Measurements from ENCODE around the gene ZBED4. TPM values are rescaled to one million over a fixed set of nuclear protein-coding genes. Genes with fewer than 3 reads are reported as not detected.

ZBED4 gene
- total RNA-seq, 1 experiment from 2014 or later: 29.2 TPM

GRCh38 chr22:49930596-49931412, 77.2 kb downstream of the ZBED4 start:
- H3K36me3 Mint-ChIP-seq: no peaks in the 10 kb centered on the region
- H3K4me1 Mint-ChIP-seq: peaks cover 6% of the 10 kb centered on the region
- no peak for DNase-seq (ENCODE audit: low spot score)
- H3K4me3 Mint-ChIP-seq: no peak overlapping the region
- ChIA-PET POLR2A (interaction anchor here (0.7 to 1.1 kb wide), 2 partner anchors 100 to 211 kb away, joined by 3 to 4 read pairs; no protein-coding TSS in a partner anchor), CTCF (interaction anchor here (0.5 to 2.8 kb wide), 17 partner anchors 14 to 276 kb away, joined by 3 to 75 read pairs (median 4); no protein-coding TSS in a partner anchor)
- no peaks in the 10 kb centered on the region for H3K9me3 Mint-ChIP-seq
- TF ChIP-seq JAZF1 (CRISPR knock-in tag; IDR thresholded peaks at IDR 0.05): no peak
- TF ChIP-seq CBFB (CRISPR knock-in tag; IDR thresholded peaks at IDR 0.05; ENCODE audit: low read depth): no peak
- no peak for TF ChIP-seq ERG (CRISPR knock-in tag; IDR thresholded peaks at IDR 0.05)
- no peak for TF ChIP-seq USF1 (CRISPR knock-in tag; IDR thresholded peaks at IDR 0.05)
- H3K27me3 Mint-ChIP-seq (ENCODE audit: low read depth): peaks cover 12% of the 10 kb centered on the region; the same call in 1 of the 2 replicates
- H3K27ac Mint-ChIP-seq: 0 out of 2 replicates have a peak overlapping the region, but pooled peaks have one; percentile 6
- no peak for ATAC-seq

- no peaks in the 10 kb centered on the region for H3K36me3 Mint-ChIP-seq
- peaks cover 8% of the 10 kb centered on the region for H3K4me1 Mint-ChIP-seq
- H3K27ac Mint-ChIP-seq: peak overlapping the region; percentile 43; the same call in 1 of the 2 replicates
- no peaks in the 10 kb centered on the region for H3K9me3 Mint-ChIP-seq
- peaks cover 12% of the 10 kb centered on the region; the same call in 1 of the 2 replicates for H3K27me3 Mint-ChIP-seq (ENCODE audit: low read depth)
- TF ChIP-seq GABPB1 (CRISPR knock-in tag; IDR thresholded peaks at IDR 0.05) (peak; percentile 15; the same call in 1 of the 2 replicates), E2F5 (CRISPR knock-in tag; IDR thresholded peaks at IDR 0.05) (no peak)
- ChIA-PET CTCF (interaction anchor here (0.7 to 1.5 kb wide), 4 partner anchors 49 to 216 kb away, joined by 3 to 13 read pairs (median 4); no protein-coding TSS in a partner anchor), POLR2A (no interaction called here)
- DNase-seq (ENCODE audit: low spot score): no peak
- no peak for ATAC-seq
- no peak overlapping the region for H3K4me3 Mint-ChIP-seq
Measured at GRCh38 chr22:49933236-49934159, 79.9 kb downstream of the ZBED4 start.

GRCh38 chr22:49934160-49934890, 80.7 kb downstream of the ZBED4 start:
- DNase-seq (ENCODE audit: low spot score): no peak
- Mint-ChIP-seq H3K36me3 (no peaks in the 10 kb centered on the region), H3K9me3 (no peaks in the 10 kb centered on the region), H3K27me3 (ENCODE audit: low read depth) (peaks cover 12% of the 10 kb centered on the region; the same call in 1 of the 2 replicates), H3K4me1 (peaks cover 8% of the 10 kb centered on the region), H3K4me3 (peak overlapping the region; percentile 27; the same call in 1 of the 2 replicates), H3K27ac (no peak overlapping the region)
- ATAC-seq: peak; percentile 3; the same call in 1 of the 2 replicates
- POLR2A ChIA-PET: no interaction called here
- CTCF ChIA-PET: interaction anchor here (1.2 to 1.5 kb wide), 2 partner anchors 96 to 215 kb away, joined by 4 to 13 read pairs; no protein-coding TSS in a partner anchor
- no peak for TF ChIP-seq ESRRA (CRISPR knock-in tag; IDR thresholded peaks at IDR 0.05; ENCODE audit: borderline replicate concordance)
- TF ChIP-seq ZBTB43 (CRISPR knock-in tag; IDR thresholded peaks at IDR 0.05): no peak
- TF ChIP-seq EMX1 (CRISPR knock-in tag; IDR thresholded peaks at IDR 0.05): no peak
- no peak for TF ChIP-seq ARID4B (CRISPR knock-in tag; IDR thresholded peaks at IDR 0.05; ENCODE audit: borderline replicate concordance)
- TF ChIP-seq ZNF121 (CRISPR knock-in tag; IDR thresholded peaks at IDR 0.05): no peak
- TF ChIP-seq RELA (CRISPR knock-in tag; IDR thresholded peaks at IDR 0.05; ENCODE audit: borderline replicate concordance): no peak
- TF ChIP-seq SP1 (CRISPR knock-in tag; conservative IDR thresholded peaks at IDR 0.05): no peak
- TF ChIP-seq ZBTB21 (CRISPR knock-in tag; IDR thresholded peaks at IDR 0.05; ENCODE audit: borderline replicate concordance): no peak
- TF ChIP-seq CDX4 (CRISPR knock-in tag; IDR thresholded peaks at IDR 0.05; ENCODE audit: borderline replicate concordance): no peak
- no peak for TF ChIP-seq HMGA2 (CRISPR knock-in tag; IDR thresholded peaks at IDR 0.05)
- TF ChIP-seq USF1 (CRISPR knock-in tag; IDR thresholded peaks at IDR 0.05): no peak
